ENCODE measurements around the gene AGFG2.

DNA sequence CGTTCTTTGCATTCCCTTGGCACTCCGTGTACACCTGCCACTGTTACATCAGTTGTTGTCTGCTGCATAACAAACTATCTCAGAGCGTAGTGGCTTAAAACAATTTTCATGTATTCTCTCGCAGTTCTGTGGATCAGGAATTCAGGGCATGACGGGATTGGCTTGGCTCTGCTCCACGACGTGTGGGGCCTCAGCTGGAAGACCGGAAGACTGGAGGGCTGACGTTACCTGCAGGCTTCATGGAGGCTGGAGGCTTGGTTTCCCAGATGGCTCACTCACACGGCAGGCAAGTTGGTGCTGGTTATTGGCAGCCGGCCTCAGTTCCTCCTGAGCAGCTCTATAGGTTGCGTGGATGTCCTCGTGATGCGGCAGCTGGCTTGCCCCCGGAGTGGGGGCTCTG, 29.8 kb upstream of the AGFG2 start:
- no peak for TF ChIP-seq POLR2A (IDR thresholded peaks at IDR 0.05)
- TF ChIP-seq, protein P1, sequence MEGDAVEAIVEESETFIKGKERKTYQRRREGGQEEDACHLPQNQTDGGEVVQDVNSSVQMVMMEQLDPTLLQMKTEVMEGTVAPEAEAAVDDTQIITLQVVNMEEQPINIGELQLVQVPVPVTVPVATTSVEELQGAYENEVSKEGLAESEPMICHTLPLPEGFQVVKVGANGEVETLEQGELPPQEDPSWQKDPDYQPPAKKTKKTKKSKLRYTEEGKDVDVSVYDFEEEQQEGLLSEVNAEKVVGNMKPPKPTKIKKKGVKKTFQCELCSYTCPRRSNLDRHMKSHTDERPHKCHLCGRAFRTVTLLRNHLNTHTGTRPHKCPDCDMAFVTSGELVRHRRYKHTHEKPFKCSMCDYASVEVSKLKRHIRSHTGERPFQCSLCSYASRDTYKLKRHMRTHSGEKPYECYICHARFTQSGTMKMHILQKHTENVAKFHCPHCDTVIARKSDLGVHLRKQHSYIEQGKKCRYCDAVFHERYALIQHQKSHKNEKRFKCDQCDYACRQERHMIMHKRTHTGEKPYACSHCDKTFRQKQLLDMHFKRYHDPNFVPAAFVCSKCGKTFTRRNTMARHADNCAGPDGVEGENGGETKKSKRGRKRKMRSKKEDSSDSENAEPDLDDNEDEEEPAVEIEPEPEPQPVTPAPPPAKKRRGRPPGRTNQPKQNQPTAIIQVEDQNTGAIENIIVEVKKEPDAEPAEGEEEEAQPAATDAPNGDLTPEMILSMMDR (IDR thresholded peaks at IDR 0.05) = no peak

Data from transverse colon (tissue), 3 donors.